Mesothelial cell of epicardium (in vitro differentiated cells): ENCODE data around the gene RABL3. TPM values are rescaled to one million over a fixed set of nuclear protein-coding genes. Genes with fewer than 3 reads are reported as not detected.

Experiments used
- DNase-seq, 2 experiments: peaks; one replicate each; pipeline ENCODE4 v3.0.0; 2021; ENCODE audit warnings: low spot score in 2 of 2; ENCODE audit not compliant: unreplicated experiment in 2 of 2
- H3K27ac Mint-ChIP-seq: 2 replicates; pipeline ENCODE4 v1.8.0; 2021; ENCODE audit warnings: mixed read lengths
- H3K27me3 Mint-ChIP-seq: 2 replicates; pipeline ENCODE4 v1.8.0; 2021; ENCODE audit warnings: low read depth, mixed read lengths
- H3K36me3 Mint-ChIP-seq: 2 replicates; pipeline ENCODE4 v1.8.0; 2021; ENCODE audit warnings: mixed read lengths
- H3K4me1 Mint-ChIP-seq: 2 replicates; pipeline ENCODE4 v1.8.0; 2021; ENCODE audit warnings: mixed read lengths
- H3K4me3 Mint-ChIP-seq: 2 replicates; pipeline ENCODE4 v1.8.0; 2021; ENCODE audit warnings: mild to moderate bottlenecking, moderate library complexity, mixed read lengths
- H3K9me3 Mint-ChIP-seq: 2 replicates; pipeline ENCODE4 v1.8.0; 2021; ENCODE audit warnings: mixed read lengths
- CTCF ChIP-seq: fragments of 200-600 bp; sonication (generic); IDR thresholded peaks from one replicate; pipeline ENCODE4 v1.5.0; 2021; ENCODE audit warnings: antibody characterized with exemption; ENCODE audit not compliant: unreplicated experiment
- total RNA-seq: library from RNA; stranded (reverse); gene quantifications from 3 replicates; pipeline ENCODE4 v1.2.1, GENCODE V29; 2021

The RABL3 gene
- total RNA-seq, 1 donor from 2014 or later = 19.1 TPM

- H3K36me3 Mint-ChIP-seq = peaks cover 15% of the 10 kb centered on the region
- H3K27me3 Mint-ChIP-seq = no peaks in the 10 kb centered on the region
- no peak for DNase-seq
- no peaks in the 10 kb centered on the region for H3K9me3 Mint-ChIP-seq
- H3K4me3 Mint-ChIP-seq = no peak overlapping the region
- no peak for TF ChIP-seq CTCF
- no peak overlapping the region for H3K27ac Mint-ChIP-seq
- H3K4me1 Mint-ChIP-seq = no peaks in the 10 kb centered on the region
These were observed 33.1 kb upstream of the RABL3 start for GRCh38 chr3:120775411-120775810.

DNA sequence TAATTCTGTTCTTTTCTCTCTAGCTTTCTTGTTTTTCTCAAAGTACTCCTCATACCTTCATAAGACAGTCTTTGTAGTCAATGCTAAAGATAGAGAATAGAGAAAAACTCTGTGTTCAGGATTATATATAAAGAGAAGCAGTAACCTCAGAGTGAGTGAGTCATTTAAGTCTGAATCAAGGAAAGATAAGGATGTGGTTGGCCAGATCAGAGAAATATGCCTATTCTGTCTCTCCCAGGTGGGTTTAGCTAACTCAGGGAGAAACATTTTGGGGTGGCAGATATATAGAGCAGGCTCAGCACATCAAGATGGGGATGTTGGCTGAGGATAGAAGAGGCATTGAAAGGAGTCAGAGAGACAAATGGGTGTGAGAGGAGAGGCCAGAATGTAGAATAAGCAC is 31.6 kb upstream of the RABL3 start:
- Mint-ChIP-seq H3K9me3 (no peaks in the 10 kb centered on the region), H3K36me3 (peaks cover 10% of the 10 kb centered on the region), H3K27ac (no peak overlapping the region), H3K27me3 (no peaks in the 10 kb centered on the region), H3K4me3 (no peak overlapping the region), H3K4me1 (no peaks in the 10 kb centered on the region)
- TF ChIP-seq CTCF = no peak
- no peak for DNase-seq

- H3K4me3 Mint-ChIP-seq = no peak overlapping the region
- peaks cover 11% of the 10 kb centered on the region for H3K4me1 Mint-ChIP-seq
- H3K9me3 Mint-ChIP-seq = no peaks in the 10 kb centered on the region
- H3K36me3 Mint-ChIP-seq = peaks cover 8% of the 10 kb centered on the region
- no peak for TF ChIP-seq CTCF
- no peak overlapping the region for H3K27ac Mint-ChIP-seq
- no peak for DNase-seq
- no peaks in the 10 kb centered on the region for H3K27me3 Mint-ChIP-seq
These were observed 29.8 kb upstream of the RABL3 start for GRCh38 chr3:120772081-120772480.

DNA sequence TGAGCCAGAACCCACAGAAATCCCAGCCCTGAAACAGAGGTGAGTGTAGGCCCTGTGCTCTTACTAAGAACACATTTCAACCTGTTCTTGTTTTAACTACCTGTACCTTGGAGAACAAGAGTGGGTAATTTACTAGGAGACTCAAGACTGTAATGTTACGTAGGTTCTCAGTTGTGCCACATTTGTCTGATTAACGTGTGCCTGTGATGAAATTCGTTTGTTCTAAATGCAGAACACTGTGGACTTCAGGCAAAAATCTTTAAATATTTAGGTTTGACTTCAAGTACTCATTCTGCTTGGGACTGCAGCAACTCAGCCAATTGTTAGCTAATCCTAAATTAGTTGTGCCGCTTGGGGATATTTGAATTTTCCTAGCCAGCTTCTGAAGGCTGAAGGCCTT is 28.6 kb upstream of the RABL3 start:
- H3K9me3 Mint-ChIP-seq = no peaks in the 10 kb centered on the region
- no peak overlapping the region for H3K27ac Mint-ChIP-seq
- no peak for DNase-seq
- peaks cover 20% of the 10 kb centered on the region for H3K4me1 Mint-ChIP-seq
- H3K27me3 Mint-ChIP-seq = no peaks in the 10 kb centered on the region
- H3K36me3 Mint-ChIP-seq = peaks cover 5% of the 10 kb centered on the region
- TF ChIP-seq CTCF = no peak
- H3K4me3 Mint-ChIP-seq = no peak overlapping the region

DNA sequence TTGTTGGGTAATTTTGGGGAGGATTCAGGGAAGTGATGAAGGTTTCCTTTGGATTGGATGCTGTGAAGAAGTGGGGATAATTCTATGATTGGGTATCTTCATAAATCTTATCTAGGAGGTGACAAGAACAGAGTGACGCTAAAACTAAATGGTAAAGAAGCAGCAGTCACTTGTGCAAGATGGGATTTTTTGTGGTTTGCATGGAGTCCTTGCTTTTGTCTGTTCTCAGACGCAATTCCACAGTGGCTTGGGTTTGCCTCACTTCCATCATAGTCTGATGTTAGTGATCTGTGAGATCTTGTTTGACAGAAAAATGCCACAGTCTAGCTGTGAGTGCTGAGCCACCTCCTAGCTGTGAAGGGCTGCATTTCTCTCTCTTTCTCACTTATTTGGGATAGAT is 27.1 kb upstream of the RABL3 start:
- Mint-ChIP-seq H3K27ac (no peak overlapping the region), H3K4me3 (no peak overlapping the region), H3K27me3 (no peaks in the 10 kb centered on the region), H3K4me1 (peaks cover 24% of the 10 kb centered on the region), H3K9me3 (no peaks in the 10 kb centered on the region), H3K36me3 (peaks cover 5% of the 10 kb centered on the region)
- no peak for TF ChIP-seq CTCF
- no peak for DNase-seq

DNA sequence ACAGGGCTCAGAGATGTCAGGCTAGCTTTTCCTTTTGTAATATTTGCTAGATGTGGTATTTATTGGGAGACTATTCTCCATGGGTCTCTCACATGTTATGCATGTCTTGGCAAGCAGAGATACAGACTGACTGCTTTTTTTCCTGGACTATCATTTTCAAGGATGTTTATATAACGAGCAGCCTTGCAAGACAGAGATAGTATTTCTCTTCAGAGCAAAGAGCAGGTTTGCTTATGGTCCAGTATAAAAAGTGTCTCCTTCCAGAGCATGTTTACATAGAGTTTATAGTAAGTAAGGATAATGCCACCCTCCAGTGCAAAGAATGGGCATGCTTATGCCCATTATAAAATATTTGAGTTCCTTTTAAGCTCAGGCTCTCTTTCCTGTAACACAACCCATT is 24.8 kb upstream of the RABL3 start:
- DNase-seq = no peak
- TF ChIP-seq CTCF = no peak
- Mint-ChIP-seq H3K4me1 (peaks cover 42% of the 10 kb centered on the region), H3K27ac (peak overlapping the region; percentile 10), H3K36me3 (peaks cover 2% of the 10 kb centered on the region), H3K27me3 (no peaks in the 10 kb centered on the region), H3K4me3 (no peak overlapping the region), H3K9me3 (no peaks in the 10 kb centered on the region)
